Esophagus muscularis mucosa (tissue), 4 donors: ENCODE measurements around the gene RNF220. TPM values are rescaled to one million over a fixed set of nuclear protein-coding genes. Genes with fewer than 3 reads are reported as not detected.

ENCODE experiments used
- DNase-seq: peaks from one replicate; pipeline ENCODE4 v3.0.0-alpha.2; 2017; ENCODE audit errors: extremely low spot score
- H3K27ac ChIP-seq, 4 donors: fragments of 200-600 bp; sonication (generic); replicated peaks in 1 of 4; 1 replicate in 3 of 4; 2 replicates in 1 of 4; pipeline ENCODE4 v1.5.1; 2016 to 2019; ENCODE audit warnings: mild to moderate bottlenecking in 1 of 4
- H3K27me3 ChIP-seq, 4 donors: fragments of 200-600 bp; sonication (generic); one replicate each; pipeline versions ENCODE4 v1.5.1 to v1.6.0; 2016 to 2019
- H3K36me3 ChIP-seq, 4 donors: fragments of 200-600 bp; sonication (generic); one replicate each; pipeline ENCODE4 v1.5.1; 2016 to 2019
- H3K4me1 ChIP-seq, 4 donors: fragments of 200-600 bp; sonication (generic); one replicate each; pipeline ENCODE4 v1.5.1; 2016 to 2019
- H3K4me3 ChIP-seq, 4 donors: fragments of 200-600 bp; sonication (generic); 1 replicate in 2 of 4; 2 replicates in 2 of 4; pipeline ENCODE4 v1.5.1; 2016 to 2019; ENCODE audit warnings: mild to moderate bottlenecking in 4 of 4, moderate library complexity in 1 of 4
- H3K9me3 ChIP-seq, 4 donors: fragments of 200-600 bp; sonication (generic); 1 replicate in 3 of 4; 2 replicates in 1 of 4; pipeline ENCODE4 v1.5.1; 2016 to 2019
- EP300 ChIP-seq: sonication (generic); formaldehyde crosslinking; IDR thresholded peaks from one replicate; pipeline ENCODE4 v1.6.1; 2017; ENCODE audit warnings: antibody characterized with exemption
- POLR2A ChIP-seq: fragments of 450-650 bp; IDR thresholded peaks from one replicate; pipeline ENCODE4 v1.6.1; 2017; ENCODE audit warnings: antibody characterized with exemption, moderate library complexity, mild to moderate bottlenecking, low read depth
- POLR2AphosphoS5 ChIP-seq, 2 donors: sonication (generic); formaldehyde crosslinking; IDR thresholded peaks; one replicate each; pipeline ENCODE4 v1.6.1; 2017; ENCODE audit warnings: antibody characterized with exemption in 2 of 2
- WGBS: methylation state at CpG from one replicate; pipeline ENCODE4 v1.1.5; 2018; 5-methylcytosine and 5-hydroxymethylcytosine counted together
- intact Hi-C: fragments of 100-400 bp; cut with DNase I; formaldehyde crosslinking; loops from one replicate; pipeline ENCODE4 v1.15.1; 2023
- total RNA-seq, 4 donors: library from RNA; depleted of rRNA; stranded (reverse); fragments of >200 nt; gene quantifications; one replicate each; pipeline versions ENCODE4 v1.1.0 to v1.2.1, GENCODE V29; 2016
- TF ChIP-seq, protein P1 (sequence below), 3 experiments: fragments of 200-600 bp in 2 of 3; fragments of 450-650 bp in 1 of 3; sonication (generic) in 2 of 3; IDR thresholded peaks; one replicate each; pipeline ENCODE4 v1.5.1; 2017 to 2019; ENCODE audit warnings: antibody characterized with exemption in 3 of 3, mild to moderate bottlenecking in 2 of 3, moderate library complexity in 1 of 3

The RNF220 gene
- total RNA-seq, 4 donors from 2014 or later, result 112 to 157 (median 126) TPM

GRCh38 chr1:44678120-44678519 lies 273.1 kb downstream of the RNF220 start:
- no peaks in the 10 kb centered on the region for H3K27me3 ChIP-seq
- no peak overlapping the region for H3K27ac ChIP-seq
- no peak overlapping the region for H3K4me3 ChIP-seq
- no peaks in the 10 kb centered on the region for H3K9me3 ChIP-seq
- WGBS, result 86% methylated on average over 2 of the region's 2 CpGs
- no peaks in the 10 kb centered on the region for H3K36me3 ChIP-seq
- H3K4me1 ChIP-seq, result peaks cover 19 to 44% (median 36%) of the 10 kb centered on the region in 4 donors
- DNase-seq, result no peak
- intact Hi-C loops, result no loop called here
- no peak for TF ChIP-seq EP300
- TF ChIP-seq, protein P1, sequence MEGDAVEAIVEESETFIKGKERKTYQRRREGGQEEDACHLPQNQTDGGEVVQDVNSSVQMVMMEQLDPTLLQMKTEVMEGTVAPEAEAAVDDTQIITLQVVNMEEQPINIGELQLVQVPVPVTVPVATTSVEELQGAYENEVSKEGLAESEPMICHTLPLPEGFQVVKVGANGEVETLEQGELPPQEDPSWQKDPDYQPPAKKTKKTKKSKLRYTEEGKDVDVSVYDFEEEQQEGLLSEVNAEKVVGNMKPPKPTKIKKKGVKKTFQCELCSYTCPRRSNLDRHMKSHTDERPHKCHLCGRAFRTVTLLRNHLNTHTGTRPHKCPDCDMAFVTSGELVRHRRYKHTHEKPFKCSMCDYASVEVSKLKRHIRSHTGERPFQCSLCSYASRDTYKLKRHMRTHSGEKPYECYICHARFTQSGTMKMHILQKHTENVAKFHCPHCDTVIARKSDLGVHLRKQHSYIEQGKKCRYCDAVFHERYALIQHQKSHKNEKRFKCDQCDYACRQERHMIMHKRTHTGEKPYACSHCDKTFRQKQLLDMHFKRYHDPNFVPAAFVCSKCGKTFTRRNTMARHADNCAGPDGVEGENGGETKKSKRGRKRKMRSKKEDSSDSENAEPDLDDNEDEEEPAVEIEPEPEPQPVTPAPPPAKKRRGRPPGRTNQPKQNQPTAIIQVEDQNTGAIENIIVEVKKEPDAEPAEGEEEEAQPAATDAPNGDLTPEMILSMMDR (IDR thresholded peaks at IDR 0.05), result no peak
- no peak for TF ChIP-seq POLR2AphosphoS5 (IDR thresholded peaks at IDR 0.05)
- TF ChIP-seq POLR2A, result no peak

DNA sequence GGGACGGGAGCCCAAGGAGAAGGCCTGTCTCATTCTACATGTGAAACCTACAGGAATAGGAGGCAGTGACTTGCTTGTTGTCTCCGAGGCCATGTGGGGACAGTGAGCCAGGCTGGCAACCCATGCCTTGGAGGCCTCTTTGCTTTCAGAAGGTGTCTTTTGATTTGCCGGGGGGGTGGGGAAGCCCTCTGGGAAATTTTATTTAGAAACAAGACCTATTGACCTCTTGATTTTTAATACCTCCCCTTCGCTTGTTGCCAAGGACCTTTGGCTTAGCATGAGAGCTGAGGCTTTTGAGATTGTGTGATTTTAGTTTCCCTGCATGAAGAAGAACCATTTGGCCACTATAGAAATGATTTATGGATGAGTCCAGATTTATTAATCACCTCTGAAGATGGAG lies 273.6 kb downstream of the RNF220 start:
- H3K27ac ChIP-seq, result no peak overlapping the region
- no peak for DNase-seq
- intact Hi-C loops, result no loop called here
- no peaks in the 10 kb centered on the region for H3K9me3 ChIP-seq
- no peak overlapping the region for H3K4me3 ChIP-seq
- peaks cover 14 to 39% (median 31%) of the 10 kb centered on the region in 4 donors for H3K4me1 ChIP-seq
- 77% methylated on average over 4 of the region's 4 CpGs for WGBS
- H3K36me3 ChIP-seq, result no peaks in the 10 kb centered on the region
- no peaks in the 10 kb centered on the region for H3K27me3 ChIP-seq
- TF ChIP-seq EP300, result no peak
- TF ChIP-seq, protein P1 (IDR thresholded peaks at IDR 0.05), result no peak
- TF ChIP-seq POLR2AphosphoS5 (IDR thresholded peaks at IDR 0.05), result no peak
- TF ChIP-seq POLR2A, result no peak

- H3K4me3 ChIP-seq, result no peak overlapping the region
- no peak overlapping the region for H3K27ac ChIP-seq
- TF ChIP-seq, protein P1 (IDR thresholded peaks at IDR 0.05), result no peak
- TF ChIP-seq POLR2AphosphoS5 (IDR thresholded peaks at IDR 0.05) (no peak), EP300 (no peak), POLR2A (no peak)
- WGBS, result 96% methylated on average over 5 of the region's 5 CpGs
- no peaks in the 10 kb centered on the region for H3K9me3 ChIP-seq
- no peaks in the 10 kb centered on the region for H3K36me3 ChIP-seq
- intact Hi-C loops, result no loop called here
- H3K27me3 ChIP-seq, result no peaks in the 10 kb centered on the region
- H3K4me1 ChIP-seq, result peaks cover 14 to 38% (median 29%) of the 10 kb centered on the region in 4 donors
- no peak for DNase-seq
These were observed 274.4 kb downstream of the RNF220 start for GRCh38 chr1:44679468-44679867.

- 84% methylated on average over 14 of the region's 14 CpGs for WGBS
- intact Hi-C loops, result no loop called here
- no peak for TF ChIP-seq POLR2A
- TF ChIP-seq, protein P1 (IDR thresholded peaks at IDR 0.05), result no peak
- no peak for TF ChIP-seq POLR2AphosphoS5 (IDR thresholded peaks at IDR 0.05)
- no peak for TF ChIP-seq EP300
- Histone ChIP-seq H3K36me3 (no peaks in the 10 kb centered on the region), H3K4me3 (no peak overlapping the region), H3K9me3 (no peaks in the 10 kb centered on the region), H3K27me3 (no peaks in the 10 kb centered on the region), H3K4me1 (peaks cover 0 to 14% (median 4%) of the 10 kb centered on the region in 4 donors), H3K27ac (no peak overlapping the region)
- DNase-seq, result no peak
These were observed 277.1 kb downstream of the RNF220 start for GRCh38 chr1:44681905-44682882.
